ENCODE data around the gene LMX1A. TPM values are rescaled to one million over a fixed set of nuclear protein-coding genes. Genes with fewer than 3 reads are reported as not detected.

LMX1A gene
- total and polyA plus RNA-seq, 7 donors = 0.04 to 1.2 (median 0.46) TPM; not detected in 2

DNA sequence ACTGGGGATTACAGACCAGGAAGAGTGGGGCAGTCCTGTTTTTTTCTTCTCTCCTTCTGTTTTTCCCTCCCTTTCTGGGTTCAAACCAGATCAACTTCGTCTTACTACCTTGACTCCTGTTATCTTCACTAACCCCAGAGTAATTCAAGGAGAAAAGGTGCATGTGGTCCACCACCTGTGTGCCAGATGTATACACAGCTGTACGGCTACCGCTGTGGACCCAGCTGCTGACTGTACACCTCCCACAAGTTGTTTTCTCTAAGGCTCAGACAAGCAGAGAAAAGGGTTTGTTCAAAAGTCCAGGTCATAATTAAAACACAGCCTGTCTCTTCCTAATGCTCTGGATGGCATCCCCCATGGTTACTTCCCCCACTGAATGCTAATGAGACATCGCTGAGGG, 102.1 kb downstream of the LMX1A start:
- TF ChIP-seq POLR2A (IDR thresholded peaks at IDR 0.05) = no peak
- no peak for TF ChIP-seq POLR2AphosphoS5 (IDR thresholded peaks at IDR 0.05)
- TF ChIP-seq, protein P1, sequence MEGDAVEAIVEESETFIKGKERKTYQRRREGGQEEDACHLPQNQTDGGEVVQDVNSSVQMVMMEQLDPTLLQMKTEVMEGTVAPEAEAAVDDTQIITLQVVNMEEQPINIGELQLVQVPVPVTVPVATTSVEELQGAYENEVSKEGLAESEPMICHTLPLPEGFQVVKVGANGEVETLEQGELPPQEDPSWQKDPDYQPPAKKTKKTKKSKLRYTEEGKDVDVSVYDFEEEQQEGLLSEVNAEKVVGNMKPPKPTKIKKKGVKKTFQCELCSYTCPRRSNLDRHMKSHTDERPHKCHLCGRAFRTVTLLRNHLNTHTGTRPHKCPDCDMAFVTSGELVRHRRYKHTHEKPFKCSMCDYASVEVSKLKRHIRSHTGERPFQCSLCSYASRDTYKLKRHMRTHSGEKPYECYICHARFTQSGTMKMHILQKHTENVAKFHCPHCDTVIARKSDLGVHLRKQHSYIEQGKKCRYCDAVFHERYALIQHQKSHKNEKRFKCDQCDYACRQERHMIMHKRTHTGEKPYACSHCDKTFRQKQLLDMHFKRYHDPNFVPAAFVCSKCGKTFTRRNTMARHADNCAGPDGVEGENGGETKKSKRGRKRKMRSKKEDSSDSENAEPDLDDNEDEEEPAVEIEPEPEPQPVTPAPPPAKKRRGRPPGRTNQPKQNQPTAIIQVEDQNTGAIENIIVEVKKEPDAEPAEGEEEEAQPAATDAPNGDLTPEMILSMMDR (IDR thresholded peaks at IDR 0.05) = no peak
- TF ChIP-seq EP300 (IDR thresholded peaks at IDR 0.05) = no peak
- Histone ChIP-seq H3K9me3 (no peaks in the 10 kb centered on the region), H3K4me3 (no peak overlapping the region), H3K4me1 (peaks cover 0 to 6% (median 0%) of the 10 kb centered on the region in 4 donors), H3K36me3 (no peaks in the 10 kb centered on the region), H3K27me3 (no peaks in the 10 kb centered on the region), H3K27ac (no peak overlapping the region)
- 80 to 81% methylated on average over 4 of the region's 4 CpGs for WGBS, 2 donors
- intact Hi-C loops (cut with DNase I) = no loop called here
- DNase-seq = no peak

DNA sequence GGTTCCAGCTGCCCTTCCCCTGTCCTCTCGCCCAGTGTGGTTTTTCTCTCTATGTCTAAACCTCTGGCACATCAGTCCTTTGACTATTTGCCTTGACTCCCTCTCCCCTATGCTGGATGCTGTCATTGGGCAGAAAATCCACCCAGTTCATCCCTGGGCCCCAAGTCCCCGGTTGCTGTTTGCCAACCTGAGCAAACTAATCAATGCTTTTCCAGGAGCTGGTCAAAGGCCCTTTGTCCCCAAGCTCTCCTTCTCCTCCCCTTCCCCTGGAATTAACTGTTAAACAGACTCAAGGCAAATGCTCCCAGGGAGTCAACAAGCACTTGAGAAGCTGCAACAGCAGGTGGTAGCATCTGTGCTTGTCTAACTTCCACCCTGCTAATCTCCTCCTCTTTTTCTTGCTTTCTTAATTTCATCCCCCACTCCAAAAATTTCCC, 102.7 kb downstream of the LMX1A start:
- no peak for TF ChIP-seq POLR2A (IDR thresholded peaks at IDR 0.05)
- TF ChIP-seq POLR2AphosphoS5 (IDR thresholded peaks at IDR 0.05) = no peak
- no peak for TF ChIP-seq EP300 (IDR thresholded peaks at IDR 0.05)
- TF ChIP-seq, protein P1 (IDR thresholded peaks at IDR 0.05) = no peak
- Histone ChIP-seq H3K9me3 (no peaks in the 10 kb centered on the region), H3K4me1 (peaks cover 0 to 6% (median 0%) of the 10 kb centered on the region in 4 donors), H3K36me3 (no peaks in the 10 kb centered on the region), H3K27me3 (no peaks in the 10 kb centered on the region), H3K27ac (no peak overlapping the region), H3K4me3 (no peak overlapping the region)
- DNase-seq = no peak
- WGBS, 2 donors = 40 to 48% methylated on average over 2 of the region's 2 CpGs
- intact Hi-C loops (cut with DNase I) = no loop called here

DNA sequence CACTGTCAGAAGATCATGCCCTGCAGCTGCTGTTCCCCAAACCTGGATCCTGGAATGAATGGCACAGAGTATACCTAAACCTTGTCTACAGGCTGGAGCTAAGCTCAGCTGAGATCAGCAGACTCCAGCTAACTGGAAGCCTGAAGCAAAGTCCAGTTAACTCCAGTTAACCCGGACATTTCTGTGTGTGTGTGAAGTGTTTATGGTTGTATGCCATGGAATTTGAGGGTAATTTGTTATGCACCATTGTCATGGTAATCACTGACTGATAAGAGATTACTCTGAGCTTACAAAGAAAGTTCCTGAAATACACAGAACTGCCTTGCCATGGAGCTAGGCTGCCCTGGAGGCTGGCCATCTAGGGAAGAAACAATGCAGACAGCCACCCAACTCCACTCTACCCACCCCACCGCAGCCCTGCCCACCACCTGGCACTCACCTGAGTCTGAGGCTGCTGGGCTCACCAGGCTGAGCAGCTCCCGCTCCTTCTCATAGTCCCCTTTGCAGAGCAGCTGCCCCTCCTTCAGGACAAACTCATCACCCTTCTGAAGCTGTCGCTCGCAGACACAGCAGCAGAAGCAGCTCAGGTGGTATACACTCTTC, 107.4 kb downstream of the LMX1A start:
- no peaks in the 10 kb centered on the region for H3K4me1 ChIP-seq
- intact Hi-C loops (cut with DNase I) = no loop called here
- WGBS, 2 donors = 80 to 83% methylated on average over 5 of the region's 5 CpGs

DNA sequence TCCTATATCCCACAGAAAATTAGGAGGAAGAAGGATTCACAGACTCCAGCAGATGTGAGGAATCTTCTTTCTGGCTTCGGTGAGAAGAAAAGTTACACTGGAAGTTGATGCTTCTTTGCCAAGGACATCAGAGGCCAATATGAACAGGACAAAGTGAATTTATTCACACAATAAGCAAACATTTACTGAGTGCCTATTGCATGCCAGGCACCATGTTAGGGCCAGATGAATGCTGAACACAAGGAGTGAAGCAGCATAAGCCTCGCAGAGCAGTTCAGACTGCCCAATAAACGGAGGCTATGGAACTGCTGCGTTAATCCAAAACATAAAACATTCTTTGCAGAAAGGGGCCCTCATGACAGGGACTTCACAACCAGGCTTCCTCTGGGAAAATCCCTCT, 114.6 kb downstream of the LMX1A start:
- TF ChIP-seq EP300 (IDR thresholded peaks at IDR 0.05) = no peak
- TF ChIP-seq POLR2AphosphoS5 (IDR thresholded peaks at IDR 0.05) = no peak
- TF ChIP-seq, protein P1 (IDR thresholded peaks at IDR 0.05) = no peak
- TF ChIP-seq POLR2A (IDR thresholded peaks at IDR 0.05) = no peak
- Histone ChIP-seq H3K27me3 (no peaks in the 10 kb centered on the region), H3K4me1 (no peaks in the 10 kb centered on the region), H3K9me3 (no peaks in the 10 kb centered on the region), H3K27ac (no peak overlapping the region), H3K36me3 (no peaks in the 10 kb centered on the region), H3K4me3 (no peak overlapping the region)
- intact Hi-C loops (cut with DNase I) = no loop called here
- no peak for DNase-seq
- 74 to 75% methylated on average over 4 of the region's 4 CpGs for WGBS, 2 donors

More for the DNA sequence above, 107.4 kb downstream of the LMX1A start:
- no peaks in the 10 kb centered on the region for H3K36me3 ChIP-seq
- H3K4me3 ChIP-seq = no peak overlapping the region
- DNase-seq = no peak
- TF ChIP-seq POLR2A (IDR thresholded peaks at IDR 0.05) (no peak), POLR2AphosphoS5 (IDR thresholded peaks at IDR 0.05) (no peak), EP300 (IDR thresholded peaks at IDR 0.05) (no peak)
- TF ChIP-seq, protein P1 (IDR thresholded peaks at IDR 0.05) = no peak
- H3K27ac ChIP-seq = no peak overlapping the region
- H3K27me3 ChIP-seq = no peaks in the 10 kb centered on the region
- no peaks in the 10 kb centered on the region for H3K9me3 ChIP-seq

DNA sequence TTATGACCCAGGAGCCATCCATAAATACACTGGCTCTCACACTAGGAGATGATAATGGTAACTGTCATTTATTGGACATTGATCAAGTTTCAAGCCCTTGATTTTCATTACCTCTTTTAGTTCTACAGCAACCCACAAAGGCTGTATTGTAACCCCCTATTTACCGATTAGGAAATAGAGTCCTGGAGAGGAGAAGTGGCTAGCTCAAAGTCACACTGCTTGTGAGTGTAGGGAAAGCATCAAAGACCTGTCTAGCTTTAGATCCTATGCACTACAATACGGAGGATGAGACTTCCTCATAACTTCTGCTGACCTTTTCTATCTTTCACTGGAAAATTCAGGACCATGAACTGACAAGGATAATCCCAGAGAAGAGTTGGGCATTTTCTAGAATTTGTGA, 115.2 kb downstream of the LMX1A start:
- WGBS, 2 donors = 87 to 89% methylated on average over 2 of the region's 2 CpGs
- intact Hi-C loops (cut with DNase I) = no loop called here
- H3K4me3 ChIP-seq = no peak overlapping the region
- DNase-seq = no peak
- H3K9me3 ChIP-seq = no peaks in the 10 kb centered on the region
- no peak overlapping the region for H3K27ac ChIP-seq
- H3K36me3 ChIP-seq = no peaks in the 10 kb centered on the region
- TF ChIP-seq, protein P1 (IDR thresholded peaks at IDR 0.05) = no peak
- TF ChIP-seq POLR2AphosphoS5 (IDR thresholded peaks at IDR 0.05) (no peak), POLR2A (IDR thresholded peaks at IDR 0.05) (no peak), EP300 (IDR thresholded peaks at IDR 0.05) (no peak)
- no peaks in the 10 kb centered on the region for H3K4me1 ChIP-seq
- H3K27me3 ChIP-seq = peaks cover 0 to 2% (median 1%) of the 10 kb centered on the region in 3 donors

All from sigmoid colon (tissue), 7 donors.